ENCODE measurements around the gene TRIB2.

DNA sequence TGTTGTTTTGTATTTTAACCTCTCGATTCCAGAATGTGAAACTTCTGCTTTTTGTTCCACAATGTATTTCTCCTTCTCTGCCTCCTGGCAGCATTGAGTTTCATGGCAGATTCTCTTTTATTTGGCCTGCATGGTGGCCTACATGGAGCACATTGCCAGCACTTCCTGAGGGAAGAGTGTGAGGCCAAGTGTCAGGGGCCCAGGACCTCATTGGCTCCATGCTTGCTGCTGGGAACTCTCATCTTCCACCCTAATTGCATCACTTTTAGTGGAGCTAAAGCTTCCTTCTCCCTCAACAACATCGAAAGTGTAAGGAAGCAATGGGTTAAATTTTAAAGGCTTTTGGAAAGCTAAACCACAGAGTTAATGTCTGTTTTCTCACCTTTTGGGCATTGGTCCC, 9.5 kb downstream of the TRIB2 start:
- TF ChIP-seq, protein P1, sequence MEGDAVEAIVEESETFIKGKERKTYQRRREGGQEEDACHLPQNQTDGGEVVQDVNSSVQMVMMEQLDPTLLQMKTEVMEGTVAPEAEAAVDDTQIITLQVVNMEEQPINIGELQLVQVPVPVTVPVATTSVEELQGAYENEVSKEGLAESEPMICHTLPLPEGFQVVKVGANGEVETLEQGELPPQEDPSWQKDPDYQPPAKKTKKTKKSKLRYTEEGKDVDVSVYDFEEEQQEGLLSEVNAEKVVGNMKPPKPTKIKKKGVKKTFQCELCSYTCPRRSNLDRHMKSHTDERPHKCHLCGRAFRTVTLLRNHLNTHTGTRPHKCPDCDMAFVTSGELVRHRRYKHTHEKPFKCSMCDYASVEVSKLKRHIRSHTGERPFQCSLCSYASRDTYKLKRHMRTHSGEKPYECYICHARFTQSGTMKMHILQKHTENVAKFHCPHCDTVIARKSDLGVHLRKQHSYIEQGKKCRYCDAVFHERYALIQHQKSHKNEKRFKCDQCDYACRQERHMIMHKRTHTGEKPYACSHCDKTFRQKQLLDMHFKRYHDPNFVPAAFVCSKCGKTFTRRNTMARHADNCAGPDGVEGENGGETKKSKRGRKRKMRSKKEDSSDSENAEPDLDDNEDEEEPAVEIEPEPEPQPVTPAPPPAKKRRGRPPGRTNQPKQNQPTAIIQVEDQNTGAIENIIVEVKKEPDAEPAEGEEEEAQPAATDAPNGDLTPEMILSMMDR (conservative IDR thresholded peaks at IDR 0.05; ENCODE audit: low read depth, low read length), result no peak
- TF ChIP-seq EZH2 (IDR thresholded peaks at IDR 0.05; ENCODE audit: borderline replicate concordance, low read depth, low read length, poor library complexity, severe bottlenecking), result no peak
